CD4-positive, alpha-beta T cell treated with Interleukin-17A for 1 hour (primary cell): ENCODE results near the gene FOLR3.
"Not testable (repeated sequence)": the region's sequence is repeated elsewhere in the genome, so short reads cannot be mapped to it uniquely, and the experiment has no call there.

Experiments
- DNase-seq: peaks from one replicate; pipeline ENCODE4 v3.0.0-alpha.2; 2020

FOLR3 gene

DNA sequence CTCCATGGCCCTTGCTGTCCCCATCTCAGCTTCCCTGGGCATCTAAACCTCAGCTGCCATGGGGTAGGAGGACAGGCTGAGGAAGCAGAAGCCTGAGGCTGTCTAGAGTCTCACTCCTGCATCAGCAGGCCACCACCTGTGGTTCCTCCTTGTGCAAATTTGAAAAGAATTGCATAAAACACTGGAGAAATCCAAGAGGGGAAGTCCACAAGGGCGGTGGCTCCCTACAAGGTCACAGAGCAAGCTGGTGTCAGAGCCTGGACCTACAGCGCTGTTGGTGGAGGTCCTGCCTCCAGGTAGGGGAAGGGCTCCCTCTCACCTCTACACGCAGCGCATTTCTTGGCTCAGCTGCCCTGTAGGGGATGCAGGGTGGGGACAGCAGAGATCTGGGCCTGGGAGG lies at the start of gene FOLR3:
Gene FOLR3 (plus strand): TSS at position 253 of the 400 bp plus-strand sequence. CDS start 228 bp downstream, outside the sequence.
- DNase-seq, result not testable (repeated sequence)

DNA sequence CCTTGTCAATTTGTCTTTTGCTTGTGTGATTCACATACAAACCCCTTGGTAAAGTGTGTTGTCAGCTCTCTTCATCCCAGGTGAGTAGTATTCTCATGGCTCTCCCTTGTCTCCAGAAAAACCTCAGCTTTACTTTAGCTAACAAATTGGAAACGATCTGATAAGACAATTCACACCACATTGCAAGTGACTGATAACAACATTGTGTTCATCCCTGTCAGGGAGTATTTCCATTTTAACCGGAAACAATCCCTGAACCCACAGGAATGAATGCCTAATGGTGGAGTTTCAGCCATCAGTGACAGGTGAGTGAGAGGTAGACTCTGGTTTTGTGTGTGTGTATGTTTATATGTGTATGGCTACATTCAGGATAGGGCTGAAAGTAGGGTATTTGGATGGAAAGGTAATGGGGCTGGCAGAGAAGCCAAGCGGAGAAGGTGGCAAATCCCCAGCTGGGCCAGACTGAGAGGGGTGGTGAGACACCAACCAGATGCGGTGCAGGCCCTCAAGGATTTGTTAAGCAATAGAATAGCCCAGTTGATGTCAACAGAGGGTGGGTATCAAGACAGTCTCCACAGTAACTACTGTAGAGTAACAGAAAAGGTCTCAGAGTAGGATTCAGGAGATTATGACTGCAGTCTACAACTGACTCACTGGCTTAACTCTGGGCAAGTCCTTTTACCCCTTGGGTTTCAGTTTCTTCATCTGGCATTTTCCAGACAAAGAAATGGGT lies 47.3 kb upstream of the FOLR3 start:
- DNase-seq, result no peak

DNA sequence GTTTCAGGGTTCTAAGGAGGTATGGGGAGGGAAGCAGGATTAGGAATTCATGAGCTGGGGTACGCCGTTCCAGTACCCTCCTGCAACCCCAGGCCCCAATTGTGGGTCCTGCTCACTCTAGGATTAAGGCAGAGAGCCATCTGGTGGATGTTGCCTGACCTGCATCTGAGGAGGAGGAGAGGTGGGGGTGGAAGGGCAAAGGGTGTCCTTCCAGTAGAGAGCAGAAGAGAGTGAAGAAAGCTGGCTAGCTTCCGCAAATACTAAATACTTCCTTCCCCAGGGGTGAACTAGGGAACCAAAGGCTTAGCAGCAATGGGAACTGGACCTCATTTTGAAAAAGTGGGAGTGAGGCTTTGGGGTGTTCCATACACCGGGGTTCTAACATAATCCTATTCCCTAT lies 44.2 kb upstream of the FOLR3 start:
- peak; percentile 77 for DNase-seq

DNA sequence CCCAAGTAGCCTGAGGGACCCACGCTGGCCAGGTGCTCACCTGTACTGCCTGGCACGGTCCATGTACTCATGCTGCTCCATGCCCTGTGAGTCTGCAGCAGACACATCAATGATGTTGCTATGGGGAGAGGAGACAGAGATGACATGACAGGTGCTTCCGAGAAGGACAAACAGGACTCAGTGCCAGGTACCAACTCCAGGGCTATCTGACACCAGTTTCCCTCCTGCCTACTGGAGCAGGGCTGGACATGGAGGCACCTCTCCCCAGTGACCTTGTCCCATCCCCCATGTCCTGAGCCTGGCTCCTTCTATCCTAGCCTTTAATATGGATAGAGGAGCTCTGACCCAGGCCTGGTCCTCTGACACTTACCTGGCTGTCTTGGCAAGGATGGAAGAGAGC lies 36.8 kb upstream of the FOLR3 start:
- no peak for DNase-seq

DNA sequence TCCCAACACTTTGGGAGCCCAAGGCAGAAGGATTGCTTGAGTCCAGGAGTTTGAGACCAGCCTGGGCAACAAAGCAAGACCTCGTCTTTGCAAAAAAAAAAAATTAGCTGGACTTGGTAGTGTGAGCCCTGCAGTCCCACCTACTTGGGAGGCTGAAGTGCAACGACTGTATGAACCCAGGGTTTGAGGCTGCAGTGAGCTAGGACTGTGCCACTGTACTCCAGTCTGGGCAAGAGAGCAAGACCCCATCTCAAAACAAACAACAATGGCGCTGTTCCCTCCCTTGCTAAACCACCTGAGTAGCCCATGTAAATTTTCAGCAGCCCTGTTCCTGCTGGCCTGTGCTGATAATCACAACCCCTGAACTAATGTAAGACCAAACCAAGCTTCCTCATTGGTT lies 35.5 kb upstream of the FOLR3 start:
- DNase-seq, result no peak

DNA sequence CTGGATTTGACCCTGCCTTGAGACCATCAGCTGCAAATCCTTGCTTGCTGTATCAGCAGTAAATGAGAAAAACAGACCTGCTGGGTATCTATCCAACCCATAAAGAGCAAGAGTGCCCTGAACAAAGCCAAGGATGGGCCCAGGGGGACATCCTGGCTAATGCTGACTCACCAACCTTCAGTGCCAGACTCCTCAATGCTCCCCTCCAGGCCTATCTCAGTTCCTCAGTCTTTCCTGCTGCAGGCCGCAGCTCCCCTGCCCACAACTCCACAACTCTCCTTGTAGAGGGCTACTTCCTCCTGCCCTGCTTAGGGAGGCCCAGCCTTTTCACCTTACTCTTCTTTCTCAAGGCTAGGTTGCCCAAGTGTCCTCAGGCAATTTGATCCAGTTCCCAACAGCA lies 35.1 kb upstream of the FOLR3 start:
- no peak for DNase-seq

DNA sequence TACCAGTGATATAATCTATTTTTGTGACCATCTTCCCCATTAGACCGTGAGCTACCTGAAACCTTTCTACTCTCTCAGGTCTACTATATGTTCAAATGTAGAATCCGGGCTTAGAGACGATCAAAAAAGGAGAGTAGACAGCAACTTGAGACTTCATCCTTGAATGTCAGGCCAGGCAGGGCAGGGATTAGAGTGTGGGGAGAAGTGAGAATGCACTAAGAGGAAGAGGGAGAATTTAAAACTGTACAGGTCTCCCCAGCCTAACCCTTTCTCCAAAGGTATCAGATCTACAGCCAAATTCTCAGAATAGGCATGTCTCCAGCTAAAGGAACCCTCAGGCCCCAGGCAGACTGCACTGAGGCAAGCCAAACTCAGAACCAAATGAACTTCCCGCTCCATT lies 33.4 kb upstream of the FOLR3 start:
- DNase-seq, result no peak

DNA sequence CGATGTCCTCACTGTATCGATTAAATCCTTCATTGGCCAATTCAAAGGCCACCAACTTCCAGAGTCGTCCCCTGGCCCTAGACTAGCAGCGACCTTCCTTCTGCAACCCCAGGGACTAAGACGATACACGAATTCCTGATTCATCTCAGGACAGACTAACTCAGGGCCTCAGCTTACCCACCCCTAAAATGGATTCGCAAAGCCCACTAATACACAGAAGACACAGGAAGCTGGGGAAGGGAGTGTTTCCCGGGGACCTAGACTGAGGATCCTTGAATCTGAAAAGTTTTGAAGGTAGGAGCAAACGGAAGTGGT lies 32.9 kb upstream of the FOLR3 start:
- DNase-seq, result no peak

DNA sequence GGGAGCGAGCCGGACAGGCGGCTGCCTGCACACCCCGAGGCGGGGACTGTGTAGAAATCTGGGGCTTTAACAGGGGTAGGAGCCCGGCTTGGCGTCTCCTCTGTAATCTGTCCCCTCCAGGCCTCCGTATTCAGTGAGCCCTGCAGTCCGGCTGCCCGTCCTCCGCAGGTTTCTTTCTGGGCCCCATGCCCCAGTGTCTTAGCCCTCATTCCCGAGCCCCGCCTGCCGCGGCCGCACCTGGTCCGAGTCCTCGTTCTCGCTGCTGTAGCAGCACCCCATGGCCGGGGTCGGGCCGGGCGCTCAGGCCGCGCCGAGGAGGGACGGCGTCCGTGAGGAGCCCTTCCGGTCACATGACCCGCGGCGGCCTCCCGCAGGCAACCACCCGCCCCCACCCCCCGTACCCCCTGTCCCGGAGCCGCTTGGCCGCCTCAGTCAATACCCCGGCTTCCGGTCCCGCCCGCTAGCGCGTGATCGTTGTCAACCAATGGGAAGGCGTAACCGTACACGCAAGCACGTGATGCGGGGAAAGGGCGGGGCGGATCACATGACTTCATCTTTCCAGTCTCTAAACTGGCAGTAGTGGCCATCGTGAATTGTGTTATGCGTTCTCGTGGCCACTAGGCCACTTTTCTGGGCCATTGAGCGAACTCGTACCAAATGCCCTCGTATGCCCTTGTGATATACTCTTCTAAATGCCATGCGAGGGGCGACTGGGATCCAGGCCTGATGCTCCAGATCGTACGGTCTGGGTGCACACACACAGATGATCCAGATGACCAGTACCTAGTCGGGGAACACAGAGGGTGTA lies 32.4 kb upstream of the FOLR3 start, which contains the start of gene LAMTOR1:
Gene LAMTOR1 (minus strand): TSS at position 352 of the 808 bp plus-strand sequence. CDS start 73 bp downstream, at position 279.
- peak; percentile 98 for DNase-seq

DNA sequence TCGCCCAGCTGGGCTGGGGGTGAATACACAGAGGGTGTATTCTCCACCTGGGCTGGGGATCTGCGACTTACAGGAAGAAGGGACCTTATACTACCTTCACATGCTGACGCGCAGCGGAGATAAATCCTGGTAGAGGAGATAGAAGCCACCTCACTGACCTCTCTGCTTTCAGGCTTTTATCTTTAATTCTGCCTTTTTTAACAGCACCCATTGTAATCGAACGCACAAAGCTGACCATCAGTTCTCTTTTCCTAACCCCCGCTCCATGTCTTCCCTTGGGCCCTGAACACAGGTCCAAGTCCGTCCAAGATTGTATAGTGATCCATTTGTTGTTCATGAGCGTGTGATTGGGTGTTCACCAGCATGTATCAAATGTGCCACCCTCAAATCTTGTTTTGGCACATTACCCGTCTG lies 31.8 kb upstream of the FOLR3 start:
- no peak for DNase-seq

DNA sequence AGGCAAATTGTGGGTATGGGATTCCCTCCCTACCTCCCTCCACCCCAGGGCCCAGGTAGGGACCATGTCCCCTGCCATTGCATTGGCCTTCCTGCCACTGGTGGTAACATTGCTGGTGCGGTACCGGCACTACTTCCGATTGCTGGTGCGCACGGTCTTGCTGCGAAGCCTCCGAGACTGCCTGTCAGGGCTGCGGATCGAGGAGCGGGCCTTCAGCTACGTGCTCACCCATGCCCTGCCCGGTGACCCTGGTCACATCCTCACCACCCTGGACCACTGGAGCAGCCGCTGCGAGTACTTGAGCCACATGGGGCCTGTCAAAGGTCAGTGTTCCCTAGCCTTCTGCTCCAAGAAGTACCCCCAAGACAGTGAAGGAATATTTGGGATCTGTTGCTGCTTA lies 29.6 kb upstream of the FOLR3 start, which contains the start of gene TOMT:
Gene TOMT (plus strand): TSS at position 37 of the 400 bp plus-strand sequence. CDS start 28 bp downstream, at position 65.
- no peak for DNase-seq

DNA sequence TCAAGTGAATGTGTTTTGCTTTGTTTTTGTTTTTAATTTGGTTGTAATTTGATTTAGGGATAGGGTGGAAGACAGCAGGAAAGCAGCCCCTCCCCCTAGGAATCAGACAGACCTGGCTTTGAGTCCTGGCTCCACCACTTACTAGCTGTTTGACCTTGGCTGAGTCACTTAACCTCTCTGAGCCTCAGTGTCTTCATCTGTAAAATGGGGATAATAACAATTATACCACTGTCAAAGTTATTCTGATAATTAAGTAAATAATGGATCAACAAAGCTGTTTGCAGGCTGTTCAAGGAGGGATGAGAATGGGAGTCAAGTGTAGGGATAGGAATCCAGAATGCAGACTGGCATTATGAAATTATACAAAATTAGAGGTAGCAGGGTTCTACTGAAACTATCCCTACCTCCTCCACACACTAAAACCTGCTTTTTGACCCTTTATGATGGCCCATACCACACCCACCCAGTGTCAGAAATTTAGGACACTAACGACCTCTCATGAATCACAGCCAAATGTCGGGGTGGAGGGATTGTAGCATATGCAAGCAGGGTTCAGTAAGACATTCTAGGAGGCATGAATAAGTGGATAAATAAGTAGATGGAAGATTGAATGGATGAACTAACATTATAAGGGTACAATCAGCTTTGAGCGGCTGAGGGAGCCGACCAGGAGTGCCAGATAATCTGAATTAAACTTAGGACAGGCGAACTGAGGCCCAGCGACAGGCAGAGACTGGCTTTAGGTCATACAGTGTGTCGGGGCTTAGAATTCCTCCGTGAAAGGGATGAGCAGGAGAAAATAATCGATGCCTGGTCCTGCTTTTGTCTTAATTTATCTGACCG lies 24.0 kb upstream of the FOLR3 start:
- DNase-seq, result no peak

DNA sequence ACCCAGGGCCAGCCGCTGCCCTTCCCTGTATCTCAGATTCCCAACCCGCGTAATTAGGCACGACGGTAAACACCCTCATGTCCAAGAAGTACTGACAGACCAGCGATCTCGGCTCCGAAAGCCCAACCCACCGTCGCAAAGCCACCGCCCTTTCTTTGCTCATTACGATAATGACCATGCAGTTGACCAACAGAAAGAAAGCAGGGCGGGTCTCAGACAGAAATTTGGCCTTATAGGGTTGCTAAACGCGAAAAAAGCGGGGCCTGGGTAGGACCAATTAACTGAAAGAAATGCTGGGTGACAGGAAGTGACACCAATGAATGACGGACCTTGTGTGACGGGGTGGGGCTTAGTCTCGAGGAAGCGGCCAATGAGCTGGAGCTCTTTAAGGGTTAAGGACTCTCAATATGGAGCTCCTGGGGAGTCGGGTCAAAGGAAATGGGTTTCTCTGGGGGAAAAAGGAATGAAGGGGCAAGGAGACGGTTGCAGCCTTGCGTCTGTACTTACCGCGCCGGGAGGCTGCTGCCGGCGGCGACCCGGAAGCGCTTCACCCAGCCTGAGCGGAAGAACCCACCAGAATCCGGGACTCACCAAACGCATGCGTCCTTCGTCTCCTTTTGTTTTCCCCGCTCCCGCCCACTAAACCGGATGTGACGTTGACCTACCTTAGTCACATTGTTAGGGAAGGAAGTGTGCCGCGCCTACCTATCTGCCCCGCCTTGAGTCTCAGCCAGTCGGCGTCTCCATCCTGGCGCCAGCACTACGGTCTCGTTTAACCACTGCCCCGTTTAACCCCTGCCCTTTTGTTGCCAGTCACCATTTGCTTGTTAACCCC lies 23.2 kb upstream of the FOLR3 start, which contains the start of gene ANAPC15:
Gene ANAPC15 (minus strand): TSS at position 553 of the 835 bp plus-strand sequence. CDS start 1,419 bp downstream, outside the sequence.
- DNase-seq, result peak; percentile 99

DNA sequence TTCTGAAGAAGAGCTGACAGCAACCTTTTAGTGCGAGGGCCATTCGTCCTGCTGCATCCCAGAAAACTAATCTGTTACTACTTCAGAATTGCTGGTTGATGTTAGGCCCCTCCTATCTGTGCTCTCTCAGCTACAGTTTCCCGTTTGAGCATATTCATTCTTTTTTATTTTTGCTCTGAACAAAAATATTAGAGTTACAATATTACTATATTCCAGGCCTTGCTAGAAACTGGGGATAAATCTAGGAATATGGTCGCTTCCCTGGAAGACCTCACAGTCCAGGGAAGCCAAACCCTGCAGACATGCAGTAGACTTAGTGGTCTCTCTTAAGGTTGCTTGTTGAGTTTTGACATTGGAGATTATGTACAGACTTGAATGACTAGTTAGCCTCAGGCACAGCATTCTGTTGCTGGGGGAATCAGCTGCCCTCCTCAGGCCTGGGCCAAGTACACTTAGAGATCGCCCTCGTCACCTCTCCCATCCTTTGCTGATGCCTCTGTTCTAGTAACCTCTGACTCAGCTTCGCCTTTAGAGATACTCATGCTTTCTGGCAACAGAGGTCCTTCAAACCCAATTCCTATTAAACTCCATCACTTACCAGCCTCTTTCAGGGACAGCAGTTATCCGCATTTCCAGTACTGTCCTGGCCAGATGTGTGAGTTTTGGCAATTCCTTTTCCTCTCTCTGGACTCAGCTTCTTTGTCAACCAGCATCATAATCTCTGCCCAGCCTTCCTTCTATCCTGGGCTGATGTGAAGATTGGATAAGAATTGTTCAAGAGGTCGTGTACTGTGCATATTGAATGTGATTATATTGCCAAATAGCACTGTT lies 22.3 kb upstream of the FOLR3 start:
- DNase-seq, result no peak

DNA sequence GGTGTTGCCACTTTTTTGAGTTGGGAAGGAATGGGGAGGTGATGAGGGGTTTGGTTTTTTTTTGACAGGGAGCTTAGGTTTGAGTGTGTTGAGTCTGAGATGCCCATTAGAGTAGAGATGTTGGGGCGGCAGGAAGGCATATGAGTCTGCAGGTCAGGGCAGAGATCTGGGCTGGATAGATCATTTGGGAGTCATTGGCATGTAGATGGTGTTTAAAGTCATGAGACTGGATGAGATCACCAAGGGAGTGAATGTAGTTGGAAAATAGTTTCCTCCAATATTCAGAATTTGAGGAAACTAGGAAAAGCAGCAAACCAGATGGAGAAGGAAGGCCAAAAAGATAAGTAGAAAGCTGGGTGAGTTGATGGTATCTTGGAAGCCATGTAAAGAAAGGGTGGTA lies 21.0 kb upstream of the FOLR3 start:
- DNase-seq, result no peak

DNA sequence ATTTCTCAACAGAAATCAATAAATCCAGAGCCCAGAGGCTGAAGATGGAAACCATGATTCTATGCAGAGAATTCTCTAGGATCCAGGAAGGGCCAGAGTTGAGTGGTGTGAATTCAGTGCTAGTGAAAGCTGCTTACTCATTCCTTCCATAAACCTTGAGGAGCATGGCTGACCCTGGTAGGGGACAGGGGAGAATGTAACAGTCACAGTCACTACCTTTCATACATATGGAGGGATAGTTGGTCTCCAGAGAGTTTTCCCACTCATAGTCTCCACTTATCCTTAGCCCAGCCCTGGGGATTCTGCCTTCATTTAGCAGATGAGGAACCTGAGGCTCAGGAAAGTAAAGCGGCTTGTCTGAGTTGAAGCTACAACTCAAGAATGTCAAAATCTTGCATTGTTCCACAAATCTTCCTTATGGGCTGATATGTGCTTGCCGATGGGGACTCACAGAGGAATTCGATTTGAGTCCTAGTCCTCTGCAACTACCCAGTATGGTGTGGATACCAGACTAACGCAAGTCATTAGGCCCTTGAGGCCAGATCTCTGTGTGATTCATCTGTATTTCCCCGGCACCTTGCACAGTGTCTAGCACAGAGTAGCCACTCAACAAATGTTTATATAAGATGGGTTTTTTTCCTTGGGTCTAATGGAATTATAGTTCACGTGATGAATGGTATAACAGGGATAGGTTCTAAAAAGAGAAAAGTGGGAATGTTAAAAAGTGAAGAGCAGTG lies 19.3 kb upstream of the FOLR3 start:
- DNase-seq, result no peak

DNA sequence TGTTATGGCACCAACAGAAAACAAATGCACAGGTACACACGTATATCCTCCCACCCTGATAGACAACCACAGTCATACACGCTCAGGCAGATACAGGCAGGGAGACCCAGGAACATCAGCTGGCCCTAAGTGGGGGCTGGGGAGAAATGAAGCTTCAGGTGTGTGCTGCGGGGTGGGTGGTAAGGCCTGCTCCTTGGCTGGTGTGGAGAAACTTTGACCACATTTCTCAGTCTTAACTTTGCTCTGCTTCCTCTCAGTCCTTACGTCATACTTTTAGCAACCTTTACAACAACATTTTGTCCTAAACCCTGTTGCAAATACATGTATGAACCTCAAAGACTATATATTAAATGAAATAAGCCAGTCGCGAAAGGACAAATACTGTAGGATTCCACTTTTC lies 16.3 kb upstream of the FOLR3 start:
- no peak for DNase-seq

DNA sequence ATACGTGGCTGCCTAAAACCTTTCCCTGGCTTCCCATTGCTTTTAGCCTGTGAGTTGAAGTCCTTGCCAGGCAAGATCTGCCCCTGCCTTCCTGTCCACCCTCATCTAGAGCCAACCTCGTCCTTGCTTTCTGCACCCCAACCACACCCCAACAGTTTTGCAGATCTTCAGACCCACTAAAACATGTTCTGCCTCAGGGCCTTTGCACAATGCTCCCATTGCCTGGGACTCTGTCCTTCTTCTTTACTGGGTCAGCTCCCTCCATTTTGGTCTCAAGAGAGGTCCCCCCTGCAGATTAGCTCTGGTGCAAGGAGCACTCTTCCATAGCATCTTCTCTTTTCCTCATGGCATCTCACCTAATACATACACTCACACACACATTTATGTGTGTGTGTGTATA lies 14.6 kb upstream of the FOLR3 start:
- DNase-seq, result no peak

DNA sequence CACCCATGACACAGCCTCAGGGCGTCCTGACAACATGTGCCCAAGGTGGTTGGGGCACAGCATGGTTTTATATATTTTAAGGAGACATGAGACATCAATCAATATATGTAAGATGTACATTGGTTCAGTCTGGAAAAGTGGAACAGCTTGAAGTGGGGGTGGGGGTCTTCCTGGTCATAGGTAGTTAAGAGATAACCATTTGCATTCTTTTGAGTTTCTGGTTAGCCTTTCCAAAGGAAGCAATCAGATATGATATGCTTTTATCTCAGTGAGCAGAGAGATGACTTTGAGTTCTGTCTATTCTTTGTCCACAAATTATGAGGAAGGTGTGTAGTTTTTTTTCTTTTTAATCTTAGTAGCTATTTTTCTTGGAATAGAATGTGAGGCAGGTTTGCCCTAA lies 12.9 kb upstream of the FOLR3 start:
- DNase-seq, result no peak

DNA sequence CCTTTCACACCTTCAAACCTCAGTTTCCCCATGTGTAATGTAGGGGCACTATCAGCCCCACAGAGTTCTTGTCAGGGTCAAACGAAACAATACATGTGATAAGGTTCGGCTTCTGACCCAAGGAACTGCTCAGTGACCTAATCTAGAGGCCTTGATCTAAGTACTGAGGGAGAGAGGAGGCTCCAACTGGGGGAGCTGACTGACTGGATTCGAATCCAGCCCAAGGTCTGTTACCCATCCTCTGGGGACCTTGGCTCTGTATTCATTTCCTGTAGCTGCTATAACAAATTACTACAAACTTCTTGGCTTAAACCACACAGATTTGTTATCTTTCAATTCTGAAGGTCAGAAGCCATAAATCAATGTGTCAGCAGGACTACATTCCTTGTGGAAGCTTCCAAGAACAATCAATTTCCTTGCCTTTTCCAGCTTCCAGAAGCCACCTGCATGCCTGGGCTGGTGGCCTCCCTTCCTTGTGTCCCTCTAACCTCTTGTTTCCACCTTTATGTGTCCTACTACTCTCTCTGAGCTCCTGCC lies 12.3 kb upstream of the FOLR3 start:
- DNase-seq, result no peak
